T-helper 17 cell (primary cell): Measurements from ENCODE around the gene RGS1. TPM values are rescaled to one million over a fixed set of nuclear protein-coding genes. Genes with fewer than 3 reads are reported as not detected.

Experiments
- ATAC-seq: fragments of 150-1000 bp; cut with Tn5 transposase; 2 replicates; pipeline ENCODE4 v1.10.0; 2021; ENCODE audit warnings: mild to moderate bottlenecking, moderate library complexity
- DNase-seq, 3 donors: peaks; one replicate each; pipeline versions ENCODE4 v3.0.0 to v3.0.0-alpha.2; 2020 to 2021
- H3K9me3 ChIP-seq: one replicate; pipeline ENCODE4 v1.7.0; 2013; ENCODE audit warnings: low read length, mild to moderate bottlenecking; ENCODE audit not compliant: control insufficient read depth, poor library complexity, severe bottlenecking
- H3K27ac Mint-ChIP-seq: one replicate; pipeline ENCODE4 v1.8.0; 2022; ENCODE audit warnings: mild to moderate bottlenecking, moderate library complexity, mixed read lengths
- H3K27me3 Mint-ChIP-seq: one replicate; pipeline ENCODE4 v1.8.0; 2022; ENCODE audit warnings: mixed read lengths
- H3K36me3 Mint-ChIP-seq: one replicate; pipeline ENCODE4 v1.8.0; 2022; ENCODE audit warnings: low read depth, mixed read lengths
- H3K4me1 Mint-ChIP-seq: one replicate; pipeline ENCODE4 v1.8.0; 2022; ENCODE audit warnings: mild to moderate bottlenecking, mixed read lengths
- H3K4me3 Mint-ChIP-seq: one replicate; pipeline ENCODE4 v1.8.0; 2022; ENCODE audit warnings: mild to moderate bottlenecking, moderate library complexity, mixed read lengths
- total RNA-seq, 4 donors: library from RNA in 2 of 4; stranded (reverse) in 2 of 4; gene quantifications; one replicate each; pipeline ENCODE4 v1.2.3 and lab custom pipeline; 2022 to 2026

Gene RGS1
- total RNA-seq, 2 donors from 2014 or later = 387 to 736 TPM

- no peak for DNase-seq
- ATAC-seq = no peak
- H3K27ac Mint-ChIP-seq = peak overlapping the region; percentile 98
These were observed 32.1 kb upstream of the RGS1 start for GRCh38 chr1:192543445-192543844.

GRCh38 chr1:192545896-192546521 is 29.6 kb upstream of the RGS1 start:
- H3K4me1 Mint-ChIP-seq = peaks cover 29% of the 10 kb centered on the region
- H3K9me3 ChIP-seq = no peaks in the 10 kb centered on the region
- no peak for ATAC-seq
- DNase-seq = no peak
- no peaks in the 10 kb centered on the region for H3K36me3 Mint-ChIP-seq
- no peak overlapping the region for H3K4me3 Mint-ChIP-seq
- peak overlapping the region; percentile 74 for H3K27ac Mint-ChIP-seq
- H3K27me3 Mint-ChIP-seq = no peaks in the 10 kb centered on the region

More at GRCh38 chr1:192543445-192543844, 32.1 kb upstream of the RGS1 start:
- H3K9me3 ChIP-seq = no peaks in the 10 kb centered on the region
- H3K27me3 Mint-ChIP-seq = no peaks in the 10 kb centered on the region
- H3K36me3 Mint-ChIP-seq = no peaks in the 10 kb centered on the region
- no peak overlapping the region for H3K4me3 Mint-ChIP-seq
- H3K4me1 Mint-ChIP-seq = peaks cover 30% of the 10 kb centered on the region

- Mint-ChIP-seq H3K36me3 (no peaks in the 10 kb centered on the region), H3K27ac (peak overlapping the region; percentile 45), H3K4me1 (peaks cover 29% of the 10 kb centered on the region), H3K27me3 (no peaks in the 10 kb centered on the region), H3K4me3 (peak overlapping the region; percentile 50)
- no peaks in the 10 kb centered on the region for H3K9me3 ChIP-seq
- ATAC-seq = no peak
- DNase-seq = no peak
These were observed 28.9 kb upstream of the RGS1 start for GRCh38 chr1:192546596-192547190.

- H3K27me3 Mint-ChIP-seq = no peaks in the 10 kb centered on the region
- DNase-seq (no peak), ATAC-seq (no peak)
- no peaks in the 10 kb centered on the region for H3K36me3 Mint-ChIP-seq
- H3K4me3 Mint-ChIP-seq = no peak overlapping the region
- no peak overlapping the region for H3K27ac Mint-ChIP-seq
- H3K4me1 Mint-ChIP-seq = peaks cover 30% of the 10 kb centered on the region
- H3K9me3 ChIP-seq = no peaks in the 10 kb centered on the region
These were observed 28.1 kb upstream of the RGS1 start for GRCh38 chr1:192547501-192547900.

GRCh38 chr1:192549937-192550336 is 25.6 kb upstream of the RGS1 start:
- Mint-ChIP-seq H3K27me3 (no peaks in the 10 kb centered on the region), H3K27ac (peak overlapping the region; percentile 67), H3K36me3 (no peaks in the 10 kb centered on the region), H3K4me3 (no peak overlapping the region), H3K4me1 (peaks cover 36% of the 10 kb centered on the region)
- no peaks in the 10 kb centered on the region for H3K9me3 ChIP-seq
- no peak for DNase-seq
- no peak for ATAC-seq

- no peaks in the 10 kb centered on the region for H3K36me3 Mint-ChIP-seq
- peak overlapping the region; percentile 67 for H3K27ac Mint-ChIP-seq
- H3K27me3 Mint-ChIP-seq = no peaks in the 10 kb centered on the region
- peaks cover 32% of the 10 kb centered on the region for H3K4me1 Mint-ChIP-seq
- H3K4me3 Mint-ChIP-seq = peak overlapping the region; percentile 33
- ATAC-seq (peak; percentile 53), DNase-seq (no peak)
- H3K9me3 ChIP-seq = no peaks in the 10 kb centered on the region
These were observed 24.5 kb upstream of the RGS1 start for GRCh38 chr1:192550922-192551534.

GRCh38 chr1:192552760-192553191 is 22.8 kb upstream of the RGS1 start:
- peak overlapping the region; percentile 57 for H3K4me3 Mint-ChIP-seq
- H3K27me3 Mint-ChIP-seq = no peaks in the 10 kb centered on the region
- peak; percentile 67 for ATAC-seq
- H3K4me1 Mint-ChIP-seq = peaks cover 30% of the 10 kb centered on the region
- no peaks in the 10 kb centered on the region for H3K9me3 ChIP-seq
- peak overlapping the region; percentile 74 for H3K27ac Mint-ChIP-seq
- no peaks in the 10 kb centered on the region for H3K36me3 Mint-ChIP-seq
- DNase-seq = no peak

- no peak for DNase-seq
These were observed 21.8 kb upstream of the RGS1 start for GRCh38 chr1:192553741-192554140.

GRCh38 chr1:192554904-192555303 is 20.7 kb upstream of the RGS1 start:
- no peaks in the 10 kb centered on the region for H3K9me3 ChIP-seq
- no peak for ATAC-seq
- H3K4me3 Mint-ChIP-seq = no peak overlapping the region
- H3K4me1 Mint-ChIP-seq = peaks cover 34% of the 10 kb centered on the region
- no peak for DNase-seq
- H3K36me3 Mint-ChIP-seq = no peaks in the 10 kb centered on the region
- no peak overlapping the region for H3K27ac Mint-ChIP-seq
- H3K27me3 Mint-ChIP-seq = no peaks in the 10 kb centered on the region

More at GRCh38 chr1:192553741-192554140, 21.8 kb upstream of the RGS1 start:
- Mint-ChIP-seq H3K27ac (peak overlapping the region; percentile 74), H3K27me3 (no peaks in the 10 kb centered on the region), H3K4me1 (peaks cover 30% of the 10 kb centered on the region), H3K4me3 (no peak overlapping the region), H3K36me3 (no peaks in the 10 kb centered on the region)
- no peaks in the 10 kb centered on the region for H3K9me3 ChIP-seq
- no peak for ATAC-seq

GRCh38 chr1:192555399-192555798 is 20.2 kb upstream of the RGS1 start:
- H3K27me3 Mint-ChIP-seq = no peaks in the 10 kb centered on the region

GRCh38 chr1:192557841-192558595 is 17.6 kb upstream of the RGS1 start:
- Mint-ChIP-seq H3K36me3 (no peaks in the 10 kb centered on the region), H3K27ac (peak overlapping the region; percentile 6), H3K27me3 (no peaks in the 10 kb centered on the region), H3K4me3 (no peak overlapping the region), H3K4me1 (peaks cover 20% of the 10 kb centered on the region)
- ATAC-seq (no peak), DNase-seq (no peak)
- H3K9me3 ChIP-seq = no peaks in the 10 kb centered on the region

More at GRCh38 chr1:192555399-192555798, 20.2 kb upstream of the RGS1 start:
- Mint-ChIP-seq H3K27ac (peak overlapping the region; percentile 29), H3K4me1 (peaks cover 29% of the 10 kb centered on the region), H3K4me3 (no peak overlapping the region), H3K36me3 (no peaks in the 10 kb centered on the region)
- no peak for ATAC-seq
- no peaks in the 10 kb centered on the region for H3K9me3 ChIP-seq
- DNase-seq = no peak

GRCh38 chr1:192559115-192560006 is 16.2 kb upstream of the RGS1 start:
- no peaks in the 10 kb centered on the region for H3K27me3 Mint-ChIP-seq
- H3K27ac Mint-ChIP-seq = peak overlapping the region; percentile 67
- DNase-seq = no peak
- peaks cover 13% of the 10 kb centered on the region for H3K4me1 Mint-ChIP-seq
- no peaks in the 10 kb centered on the region for H3K36me3 Mint-ChIP-seq
- peak; percentile 12 for ATAC-seq
- H3K9me3 ChIP-seq = no peaks in the 10 kb centered on the region
- no peak overlapping the region for H3K4me3 Mint-ChIP-seq
